Activated T-helper 17 cell treated with anti-CD3 and anti-CD28 coated beads, Interleukin-2, amount 50 U/mL, for 72 hours (primary cell): ENCODE results near the gene ADRA2C. TPM values are rescaled to one million over a fixed set of nuclear protein-coding genes. Genes with fewer than 3 reads are reported as not detected.
A peak's percentile ranks its signal among the peaks of the same experiment; 100 is the strongest.

Experiments used
- ATAC-seq: fragments of 150-1000 bp; cut with Tn5 transposase; replicated peaks from 2 replicates; pipeline ENCODE4 v1.10.0; 2021; ENCODE audit warnings: mild to moderate bottlenecking, moderate library complexity
- H3K27ac Mint-ChIP-seq: one replicate; pipeline ENCODE4 v1.8.0; 2022; ENCODE audit warnings: mixed read lengths
- H3K27me3 Mint-ChIP-seq: one replicate; pipeline ENCODE4 v1.8.0; 2022; ENCODE audit warnings: mixed read lengths
- H3K36me3 Mint-ChIP-seq: one replicate; pipeline ENCODE4 v1.8.0; 2022; ENCODE audit warnings: low read depth, mild to moderate bottlenecking, mixed read lengths
- H3K4me1 Mint-ChIP-seq: one replicate; pipeline ENCODE4 v1.8.0; 2022; ENCODE audit warnings: mixed read lengths
- H3K4me3 Mint-ChIP-seq: one replicate; pipeline ENCODE4 v1.8.0; 2022; ENCODE audit warnings: mild to moderate bottlenecking, mixed read lengths
- H3K9me3 Mint-ChIP-seq: one replicate; pipeline ENCODE4 v1.8.0; 2022; ENCODE audit warnings: mixed read lengths
- total RNA-seq, 2 donors: library from RNA; stranded (reverse); gene quantifications; one replicate each; pipeline ENCODE4 v1.2.3, GENCODE V29; 2022

The ADRA2C gene
- total RNA-seq, 2 donors from 2014 or later: not detected

DNA sequence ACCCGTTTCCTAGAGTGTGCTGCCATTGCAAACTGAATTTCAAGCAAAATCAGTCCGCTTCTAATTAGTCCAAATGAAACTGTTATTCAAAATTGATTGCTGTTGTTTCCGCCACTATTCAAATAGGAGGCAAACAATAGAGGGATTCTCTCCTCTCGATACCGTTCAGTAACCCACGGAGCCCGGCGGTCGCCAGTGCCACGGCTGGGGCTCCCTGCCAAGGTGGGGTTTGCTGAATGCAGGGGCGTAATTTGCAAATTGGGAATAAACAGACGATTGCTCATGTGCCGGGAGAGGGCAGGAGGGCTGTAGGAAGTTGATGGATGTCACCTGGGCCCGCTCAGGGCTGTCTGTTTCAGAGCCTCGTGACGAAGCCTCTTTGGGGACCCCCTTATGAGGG lies 8.8 kb downstream of the ADRA2C start:
- Mint-ChIP-seq H3K36me3 (no peaks in the 10 kb centered on the region), H3K4me1 (no peaks in the 10 kb centered on the region), H3K27me3 (peaks cover 6% of the 10 kb centered on the region), H3K4me3 (no peak overlapping the region), H3K27ac (no peak overlapping the region), H3K9me3 (no peaks in the 10 kb centered on the region)
- ATAC-seq: no peak

DNA sequence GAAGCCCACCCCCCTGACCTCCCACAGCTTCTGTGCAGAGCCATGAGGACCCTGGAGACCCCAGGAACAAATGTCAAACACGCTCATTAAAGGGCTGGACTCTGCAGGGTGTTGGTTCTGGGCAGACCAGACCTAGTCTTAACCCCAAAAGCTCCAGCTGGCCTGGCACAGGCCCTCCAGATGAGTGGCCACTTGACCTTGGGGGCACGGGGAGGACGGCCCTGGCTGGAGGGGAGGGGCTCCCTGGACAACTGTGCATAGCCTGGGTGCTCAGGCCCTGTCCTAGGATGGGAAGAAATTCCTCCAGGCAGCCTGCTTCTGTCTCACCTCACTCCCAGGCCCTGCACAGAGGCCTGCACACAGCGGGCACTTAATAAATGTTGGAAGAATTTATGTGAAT lies 9.4 kb downstream of the ADRA2C start:
- no peak overlapping the region for H3K4me3 Mint-ChIP-seq
- no peaks in the 10 kb centered on the region for H3K9me3 Mint-ChIP-seq
- no peak for ATAC-seq
- no peak overlapping the region for H3K27ac Mint-ChIP-seq
- H3K4me1 Mint-ChIP-seq: no peaks in the 10 kb centered on the region
- H3K36me3 Mint-ChIP-seq: no peaks in the 10 kb centered on the region
- H3K27me3 Mint-ChIP-seq: peaks cover 3% of the 10 kb centered on the region

DNA sequence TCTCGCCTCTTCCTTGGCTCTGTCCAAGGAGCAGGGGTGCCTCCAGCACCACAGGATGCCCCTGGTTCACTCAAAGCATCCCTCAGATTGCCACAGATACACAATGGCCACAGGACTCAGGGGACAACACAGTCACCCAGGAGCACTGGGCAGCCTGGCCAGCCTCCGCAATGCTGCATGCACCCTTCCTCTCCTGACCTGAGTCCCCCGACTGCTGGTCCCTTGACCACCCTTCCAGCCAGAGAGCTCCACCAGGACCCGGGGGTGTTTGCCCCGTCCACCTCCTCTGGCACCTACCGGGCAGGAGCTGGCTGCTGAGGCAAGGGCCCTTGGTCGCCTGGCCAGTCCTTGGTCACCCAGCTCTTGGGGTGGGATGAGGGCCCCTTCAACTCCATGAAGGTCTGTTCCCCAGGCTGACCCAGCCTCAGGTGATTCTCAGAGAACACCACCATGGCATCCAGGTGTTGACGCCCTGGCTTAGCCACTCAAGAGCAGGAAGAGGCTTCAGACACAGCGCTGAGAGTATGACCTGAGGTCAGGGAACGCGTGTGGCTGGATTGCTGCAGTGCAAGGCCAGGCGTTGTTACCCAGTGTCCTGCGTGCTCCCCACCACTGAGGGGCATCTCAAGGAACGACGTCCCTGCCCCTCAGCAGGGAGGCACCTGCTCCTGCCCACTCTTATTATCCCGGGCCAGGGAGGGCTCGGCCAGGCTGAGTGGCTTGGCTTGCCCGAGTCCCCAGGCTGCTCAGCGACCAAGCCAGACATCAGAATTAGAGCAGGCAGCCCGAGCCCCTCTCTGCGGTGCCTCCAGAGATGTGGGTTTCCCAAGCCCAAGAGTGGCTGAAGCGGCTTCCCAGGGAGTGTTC lies 10.2 kb downstream of the ADRA2C start:
- Mint-ChIP-seq H3K27ac (no peak overlapping the region), H3K4me3 (no peak overlapping the region), H3K9me3 (no peaks in the 10 kb centered on the region), H3K4me1 (no peaks in the 10 kb centered on the region), H3K27me3 (peaks cover 3% of the 10 kb centered on the region), H3K36me3 (no peaks in the 10 kb centered on the region)
- ATAC-seq: no peak

GRCh38 chr4:3777033-3777390 lies 10.8 kb downstream of the ADRA2C start:
- no peaks in the 10 kb centered on the region for H3K36me3 Mint-ChIP-seq
- H3K27me3 Mint-ChIP-seq: peaks cover 3% of the 10 kb centered on the region
- ATAC-seq: no peak
- no peak overlapping the region for H3K27ac Mint-ChIP-seq
- H3K4me1 Mint-ChIP-seq: no peaks in the 10 kb centered on the region
- no peaks in the 10 kb centered on the region for H3K9me3 Mint-ChIP-seq
- no peak overlapping the region for H3K4me3 Mint-ChIP-seq

- Mint-ChIP-seq H3K4me1 (no peaks in the 10 kb centered on the region), H3K27ac (no peak overlapping the region), H3K36me3 (no peaks in the 10 kb centered on the region), H3K9me3 (no peaks in the 10 kb centered on the region), H3K27me3 (peaks cover 3% of the 10 kb centered on the region), H3K4me3 (no peak overlapping the region)
- no peak for ATAC-seq
Observed at GRCh38 chr4:3777669-3778068, 11.5 kb downstream of the ADRA2C start.

GRCh38 chr4:3779509-3779908 lies 13.3 kb downstream of the ADRA2C start:
- Mint-ChIP-seq H3K4me1 (no peaks in the 10 kb centered on the region), H3K4me3 (no peak overlapping the region), H3K9me3 (no peaks in the 10 kb centered on the region), H3K27ac (no peak overlapping the region), H3K36me3 (no peaks in the 10 kb centered on the region), H3K27me3 (peaks cover 3% of the 10 kb centered on the region)
- ATAC-seq: no peak

DNA sequence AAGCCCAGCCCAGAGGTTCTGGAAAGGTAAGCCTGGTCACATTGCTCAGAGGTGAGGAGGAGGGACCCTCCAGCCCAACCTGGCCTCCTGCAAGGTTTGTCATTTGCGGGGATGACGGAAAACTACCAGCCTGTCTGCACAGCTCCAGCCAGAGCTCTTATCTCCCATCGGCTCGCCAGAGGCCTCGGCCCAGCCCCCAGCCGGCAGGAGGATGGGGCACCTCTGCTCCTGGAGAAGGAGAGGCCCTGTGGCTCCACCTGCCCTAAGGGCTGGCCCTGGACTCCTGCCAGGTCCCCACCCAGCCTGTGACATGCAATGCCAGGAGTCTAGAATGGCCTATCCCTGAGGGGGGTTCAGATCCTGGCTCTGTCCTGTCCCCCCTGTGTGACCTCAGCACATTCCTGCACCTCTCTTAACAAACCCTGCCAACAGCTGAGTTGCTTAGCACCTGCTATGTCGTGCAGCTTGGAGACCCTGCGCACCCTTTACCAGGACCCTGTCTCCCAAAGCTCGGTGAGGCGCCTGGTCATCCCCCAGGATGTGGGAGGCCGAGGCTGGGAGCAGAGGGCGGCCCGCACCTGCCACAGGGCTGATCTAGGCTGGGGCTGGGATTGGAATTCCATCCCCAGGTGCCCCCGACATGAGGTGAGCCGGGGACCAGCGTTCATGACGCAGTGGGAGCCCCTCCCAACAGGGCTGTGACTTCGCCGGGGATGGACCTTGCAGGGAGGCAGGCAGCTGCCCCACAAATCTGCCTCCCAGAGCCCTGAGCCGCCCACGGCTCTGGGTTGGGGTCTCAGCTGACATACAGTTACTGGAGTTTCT lies 14.4 kb downstream of the ADRA2C start:
- H3K36me3 Mint-ChIP-seq: no peaks in the 10 kb centered on the region
- H3K9me3 Mint-ChIP-seq: no peaks in the 10 kb centered on the region
- ATAC-seq: no peak
- no peaks in the 10 kb centered on the region for H3K4me1 Mint-ChIP-seq
- H3K27me3 Mint-ChIP-seq: peaks cover 3% of the 10 kb centered on the region
- no peak overlapping the region for H3K4me3 Mint-ChIP-seq
- no peak overlapping the region for H3K27ac Mint-ChIP-seq

GRCh38 chr4:3781193-3781886 lies 15.2 kb downstream of the ADRA2C start:
- no peaks in the 10 kb centered on the region for H3K36me3 Mint-ChIP-seq
- no peak overlapping the region for H3K27ac Mint-ChIP-seq
- H3K9me3 Mint-ChIP-seq: no peaks in the 10 kb centered on the region
- no peaks in the 10 kb centered on the region for H3K4me1 Mint-ChIP-seq
- ATAC-seq: no peak
- H3K27me3 Mint-ChIP-seq: peaks cover 3% of the 10 kb centered on the region
- H3K4me3 Mint-ChIP-seq: no peak overlapping the region

DNA sequence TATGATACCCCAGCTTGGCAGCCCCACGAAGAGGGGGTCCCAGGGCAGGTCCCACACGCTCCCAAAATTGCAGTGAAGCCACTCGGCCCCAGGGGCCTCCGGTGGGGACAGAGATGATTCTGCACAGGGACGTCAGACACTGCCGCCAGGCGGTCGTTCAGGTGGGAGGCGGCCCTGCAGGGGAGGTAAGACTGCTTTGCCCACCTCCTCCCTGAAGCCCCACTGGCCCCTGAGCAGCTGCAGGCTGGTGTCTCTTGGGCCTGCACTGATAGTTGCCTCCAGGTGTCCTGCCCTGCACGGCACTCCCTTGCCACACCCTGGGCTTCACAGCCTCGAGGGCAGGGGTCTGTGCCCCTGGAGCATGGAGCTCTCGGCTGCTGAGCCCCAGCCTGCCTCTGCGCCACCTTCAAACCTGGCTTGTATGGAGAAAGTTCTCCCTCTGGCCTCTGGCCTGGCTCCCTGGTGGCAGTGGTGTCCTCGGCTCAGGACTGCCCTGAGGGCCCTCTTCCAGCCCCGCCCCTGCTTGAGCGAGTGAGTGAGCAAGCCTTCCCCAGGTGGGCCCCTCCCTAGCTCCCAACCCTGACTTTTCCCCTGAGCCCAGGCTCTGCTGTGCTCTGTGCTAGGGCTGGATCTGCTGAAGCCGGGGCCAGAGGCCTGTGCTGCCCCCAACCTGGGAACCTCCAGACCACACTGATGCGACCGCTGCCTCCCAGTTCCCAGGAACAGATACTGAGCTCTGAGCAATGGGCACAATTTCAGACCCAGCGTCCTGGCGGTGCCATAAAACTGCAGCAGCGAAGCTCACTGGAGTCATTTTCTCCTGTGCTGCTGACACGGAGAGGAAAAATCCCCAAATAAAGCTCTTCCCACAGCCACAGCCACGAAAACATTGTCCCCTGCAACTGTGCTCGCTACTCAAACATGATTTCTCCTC lies 16.1 kb downstream of the ADRA2C start:
- ATAC-seq: no peak
- Mint-ChIP-seq H3K27me3 (peaks cover 3% of the 10 kb centered on the region), H3K4me1 (no peaks in the 10 kb centered on the region), H3K36me3 (no peaks in the 10 kb centered on the region), H3K9me3 (no peaks in the 10 kb centered on the region), H3K4me3 (no peak overlapping the region), H3K27ac (no peak overlapping the region)

DNA sequence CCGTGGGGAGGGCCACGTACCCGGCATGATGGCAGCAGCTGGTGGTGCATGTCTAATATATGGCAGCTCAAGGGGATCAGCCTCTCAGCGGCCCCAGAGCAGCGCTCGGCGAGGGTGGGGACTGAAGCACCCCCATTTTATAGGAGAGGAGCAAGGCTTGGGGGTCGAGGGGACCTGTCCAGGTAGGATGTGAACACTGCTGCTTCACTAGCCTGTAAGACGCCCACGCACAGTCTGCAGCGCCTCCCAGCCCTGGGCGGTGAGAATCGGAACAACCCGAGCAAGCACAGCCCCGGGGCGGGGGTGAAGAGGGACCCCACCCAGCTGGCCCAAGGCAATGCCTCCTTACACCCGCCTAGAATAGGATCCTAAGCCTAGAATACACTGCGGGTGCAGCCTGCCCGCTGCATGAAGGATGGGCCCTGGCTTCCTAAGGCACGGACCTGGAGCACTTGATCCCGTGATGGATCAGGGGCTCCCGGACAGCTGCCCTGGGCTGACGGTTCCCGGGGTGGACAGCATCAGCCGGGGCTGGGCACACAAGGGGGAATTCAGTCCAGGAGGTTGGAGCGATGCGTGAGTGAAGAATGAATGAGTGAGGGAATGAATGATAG lies 17.6 kb downstream of the ADRA2C start:
- Mint-ChIP-seq H3K4me3 (no peak overlapping the region), H3K27ac (no peak overlapping the region), H3K9me3 (no peaks in the 10 kb centered on the region), H3K4me1 (no peaks in the 10 kb centered on the region), H3K27me3 (no peaks in the 10 kb centered on the region), H3K36me3 (no peaks in the 10 kb centered on the region)
- peak; percentile 21 for ATAC-seq

GRCh38 chr4:3784454-3785291 lies 18.5 kb downstream of the ADRA2C start:
- Mint-ChIP-seq H3K4me1 (no peaks in the 10 kb centered on the region), H3K9me3 (no peaks in the 10 kb centered on the region), H3K36me3 (no peaks in the 10 kb centered on the region), H3K27ac (no peak overlapping the region), H3K4me3 (no peak overlapping the region), H3K27me3 (no peaks in the 10 kb centered on the region)
- ATAC-seq: no peak

DNA sequence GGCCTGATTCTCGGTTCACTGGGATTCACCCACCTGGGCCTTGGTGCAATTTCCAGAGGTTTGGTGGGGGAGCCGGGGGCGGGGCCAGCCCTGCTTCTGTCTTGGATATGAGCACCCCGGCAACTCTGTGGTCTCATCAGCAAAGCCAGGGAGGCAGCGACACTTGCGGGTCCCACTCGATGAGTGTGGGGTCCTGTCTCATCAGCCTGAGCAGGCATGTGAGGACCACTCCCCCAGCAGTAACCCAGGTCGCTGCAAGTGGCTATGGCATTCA lies 19.0 kb downstream of the ADRA2C start:
- Mint-ChIP-seq H3K9me3 (no peaks in the 10 kb centered on the region), H3K4me3 (no peak overlapping the region), H3K4me1 (no peaks in the 10 kb centered on the region), H3K27me3 (no peaks in the 10 kb centered on the region), H3K36me3 (no peaks in the 10 kb centered on the region), H3K27ac (no peak overlapping the region)
- ATAC-seq: no peak

GRCh38 chr4:3786196-3786869 lies 20.1 kb downstream of the ADRA2C start:
- no peaks in the 10 kb centered on the region for H3K9me3 Mint-ChIP-seq
- H3K4me1 Mint-ChIP-seq: no peaks in the 10 kb centered on the region
- H3K36me3 Mint-ChIP-seq: no peaks in the 10 kb centered on the region
- no peak overlapping the region for H3K27ac Mint-ChIP-seq
- ATAC-seq: no peak
- H3K4me3 Mint-ChIP-seq: no peak overlapping the region
- H3K27me3 Mint-ChIP-seq: peaks cover 7% of the 10 kb centered on the region
